ENCODE measurements around the gene IL1RAPL1. TPM values are rescaled to one million over a fixed set of nuclear protein-coding genes. Genes with fewer than 3 reads are reported as not detected.
A peak's percentile ranks its signal among the peaks of the same experiment; 100 is the strongest.

IL1RAPL1 gene
- total RNA-seq, 1 experiment from 2014 or later, result not detected

- Mint-ChIP-seq H3K36me3 (ENCODE audit: insufficient read depth, unreplicated experiment) (no peaks in the 10 kb centered on the region), H3K27ac (ENCODE audit: low read depth, unreplicated experiment) (no peak overlapping the region), H3K9me3 (ENCODE audit: unreplicated experiment) (no peaks in the 10 kb centered on the region), H3K27me3 (ENCODE audit: insufficient read depth, unreplicated experiment) (peaks cover 16% of the 10 kb centered on the region), H3K4me3 (ENCODE audit: unreplicated experiment) (no peak overlapping the region), H3K4me1 (ENCODE audit: insufficient read depth, unreplicated experiment) (no peaks in the 10 kb centered on the region)
- ChIA-PET POLR2A (no interaction called here), CTCF (interaction anchor here (1.5 kb wide), 1 partner anchor 13 kb away, joined by 3 read pairs; no protein-coding TSS in a partner anchor)
- no TSS peak for BruUV-seq (replicated peaks)
- intact Hi-C loops (cut with micrococcal nuclease), result no loop called here
- no peak for TF ChIP-seq CTCF (IDR thresholded peaks at IDR 0.05; ENCODE audit: unreplicated experiment)
- no peak for DNase-seq (ENCODE audit: unreplicated experiment)
Measured at GRCh38 chrX:29491659-29492058, 904.4 kb downstream of the IL1RAPL1 start.

DNA sequence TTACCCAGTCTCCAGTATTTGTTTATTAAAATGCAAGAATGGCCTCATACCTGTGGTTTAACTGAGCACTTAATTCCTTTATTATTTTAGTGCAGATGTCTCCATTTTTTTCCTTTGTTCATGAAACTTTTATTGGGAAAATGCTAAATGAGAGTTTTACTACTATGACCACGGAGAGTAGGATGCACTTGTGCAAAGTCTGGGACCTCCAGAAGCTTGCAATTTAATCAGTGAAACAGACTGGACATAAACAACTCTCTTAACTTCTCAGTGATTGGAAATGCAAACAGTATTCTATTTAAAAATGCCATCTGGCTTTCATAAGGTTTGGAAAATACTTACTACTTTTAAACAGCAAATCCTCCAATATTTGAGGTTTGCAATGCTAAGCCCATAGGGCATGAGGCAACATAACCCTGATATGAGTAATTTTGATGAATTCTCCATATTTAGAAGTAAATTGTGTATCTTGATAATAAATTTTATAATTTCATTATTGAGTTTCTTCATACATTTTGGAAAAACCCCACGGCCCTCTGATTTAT, 909.5 kb downstream of the IL1RAPL1 start:
- H3K27ac Mint-ChIP-seq (ENCODE audit: low read depth, unreplicated experiment), result no peak overlapping the region
- no peaks in the 10 kb centered on the region for H3K36me3 Mint-ChIP-seq (ENCODE audit: insufficient read depth, unreplicated experiment)
- BruUV-seq (replicated peaks), result no TSS peak

DNA sequence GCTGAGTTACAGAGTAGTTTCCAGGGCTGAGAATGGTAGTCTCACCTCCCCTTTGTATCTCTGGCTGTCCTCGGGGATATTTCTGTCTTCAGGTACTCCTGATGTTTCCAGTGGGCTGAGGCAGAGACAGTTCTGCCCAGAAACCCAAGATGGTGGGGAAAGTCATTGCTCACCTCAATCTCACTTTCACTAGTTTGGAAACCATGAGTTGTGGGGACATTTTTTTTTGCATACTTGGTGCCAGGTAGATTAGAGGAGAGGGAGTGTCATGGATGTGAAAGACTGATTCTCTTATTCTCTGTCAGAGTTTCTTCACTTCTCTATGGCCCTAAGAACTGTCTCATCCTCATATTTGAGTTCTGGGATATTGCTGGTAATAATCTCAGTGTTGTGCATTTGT, 919.5 kb downstream of the IL1RAPL1 start:
- H3K9me3 Mint-ChIP-seq (ENCODE audit: unreplicated experiment), result peaks cover 28% of the 10 kb centered on the region
- H3K4me1 Mint-ChIP-seq (ENCODE audit: insufficient read depth, unreplicated experiment), result no peaks in the 10 kb centered on the region
- ChIA-PET POLR2A (no interaction called here), CTCF (no interaction called here)
- intact Hi-C loops (cut with micrococcal nuclease), result no loop called here
- no peak for TF ChIP-seq CTCF (IDR thresholded peaks at IDR 0.05; ENCODE audit: unreplicated experiment)
- BruUV-seq (replicated peaks), result no TSS peak
- no peak overlapping the region for H3K27ac Mint-ChIP-seq (ENCODE audit: low read depth, unreplicated experiment)
- peaks cover 63% of the 10 kb centered on the region for H3K27me3 Mint-ChIP-seq (ENCODE audit: insufficient read depth, unreplicated experiment)
- no peak for DNase-seq (ENCODE audit: unreplicated experiment)
- no peak overlapping the region for H3K4me3 Mint-ChIP-seq (ENCODE audit: unreplicated experiment)
- H3K36me3 Mint-ChIP-seq (ENCODE audit: insufficient read depth, unreplicated experiment), result no peaks in the 10 kb centered on the region

More for the DNA sequence above, 909.5 kb downstream of the IL1RAPL1 start:
- ChIA-PET POLR2A (no interaction called here), CTCF (interaction anchor here (1.0 kb wide), 1 partner anchor 18 kb away, joined by 3 read pairs; no protein-coding TSS in a partner anchor)
- no peaks in the 10 kb centered on the region for H3K4me1 Mint-ChIP-seq (ENCODE audit: insufficient read depth, unreplicated experiment)
- H3K4me3 Mint-ChIP-seq (ENCODE audit: unreplicated experiment), result no peak overlapping the region
- intact Hi-C loops (cut with micrococcal nuclease), result no loop called here
- no peak for DNase-seq (ENCODE audit: unreplicated experiment)
- peaks cover 12% of the 10 kb centered on the region for H3K27me3 Mint-ChIP-seq (ENCODE audit: insufficient read depth, unreplicated experiment)
- H3K9me3 Mint-ChIP-seq (ENCODE audit: unreplicated experiment), result peaks cover 5% of the 10 kb centered on the region
- TF ChIP-seq CTCF (IDR thresholded peaks at IDR 0.05; ENCODE audit: unreplicated experiment), result no peak

DNA sequence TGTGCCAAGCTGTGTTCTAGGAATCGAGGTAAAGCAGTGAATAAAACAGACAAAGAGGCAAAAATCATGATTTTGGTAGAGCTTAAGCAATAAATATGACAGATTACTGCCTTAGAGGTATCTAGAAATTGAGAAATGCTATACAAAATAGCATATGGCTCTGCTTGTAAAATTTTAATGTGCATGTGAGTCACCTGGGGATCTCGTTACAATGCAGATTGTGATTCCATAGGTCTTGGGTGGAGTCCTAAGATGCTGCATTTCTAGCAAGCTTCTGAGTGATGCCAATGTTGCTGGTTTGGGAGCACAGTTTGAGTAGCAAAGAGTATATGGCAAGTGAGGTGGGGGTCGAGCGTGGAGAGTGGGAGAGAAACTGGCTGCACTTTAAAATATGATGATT, 930.9 kb downstream of the IL1RAPL1 start:
- DNase-seq (ENCODE audit: unreplicated experiment), result peak; percentile 24
- H3K4me1 Mint-ChIP-seq (ENCODE audit: insufficient read depth, unreplicated experiment), result no peaks in the 10 kb centered on the region
- intact Hi-C loops (cut with micrococcal nuclease), result no loop called here
- no peaks in the 10 kb centered on the region for H3K9me3 Mint-ChIP-seq (ENCODE audit: unreplicated experiment)
- no peak overlapping the region for H3K27ac Mint-ChIP-seq (ENCODE audit: low read depth, unreplicated experiment)
- ChIA-PET POLR2A (no interaction called here), CTCF (no interaction called here)
- no TSS peak for BruUV-seq (replicated peaks)
- TF ChIP-seq CTCF (IDR thresholded peaks at IDR 0.05; ENCODE audit: unreplicated experiment), result no peak
- H3K27me3 Mint-ChIP-seq (ENCODE audit: insufficient read depth, unreplicated experiment), result peaks cover 17% of the 10 kb centered on the region
- H3K36me3 Mint-ChIP-seq (ENCODE audit: insufficient read depth, unreplicated experiment), result no peaks in the 10 kb centered on the region
- no peak overlapping the region for H3K4me3 Mint-ChIP-seq (ENCODE audit: unreplicated experiment)

All from MCF 10A (cell line).